ENCODE measurements around the gene MLXIP.

Gene MLXIP

GRCh38 chr12:122182887-122183587 lies 104.5 kb downstream of the MLXIP start, which contains the start of gene LRRC43:
Gene LRRC43 (plus strand): TSS chr12:122183123. CDS start chr12:122183145, 22 bp downstream.
- Histone ChIP-seq H3F3A (ENCODE audit: insufficient read depth) (no peaks in the 10 kb centered on the region), H4K20me1 (ENCODE audit: low read depth, low read length) (no peaks in the 10 kb centered on the region), H3K4me2 (ENCODE audit: low read depth, low read length, poor library complexity, severe bottlenecking) (peak within 1 kb of the TSS; percentile 15), H3K4me3 (ENCODE audit: insufficient read depth, low read length, poor library complexity, severe bottlenecking) (no peak within 1 kb of the TSS), H3K27me3 (ENCODE audit: low read length) (no peaks in the 10 kb centered on the region), H3K9me3 (ENCODE audit: insufficient read depth, low read length) (no peaks in the 10 kb centered on the region), H3K27ac (ENCODE audit: low read depth, low read length) (no peak within 1 kb of the TSS), H3K79me2 (ENCODE audit: insufficient read depth, low read length) (no peaks in the 10 kb centered on the region), H2AFZ (ENCODE audit: low read depth, low read length, severe bottlenecking) (no peak within 1 kb of the TSS), H3K9ac (ENCODE audit: low read length) (no peak within 1 kb of the TSS), H3K36me3 (ENCODE audit: low read length) (no peaks in the 10 kb centered on the region), H3K9me2 (replicated peaks; ENCODE audit: insufficient read depth, low read length) (no peaks in the 10 kb centered on the region)
- no peak for TF ChIP-seq CTCF (IDR thresholded peaks at IDR 0.05; ENCODE audit: insufficient read depth, low read length, poor library complexity, severe bottlenecking)
- TF ChIP-seq EZH2phosphoT487 (conservative IDR thresholded peaks at IDR 0.05; ENCODE audit: low read length) = no peak

GRCh38 chr12:122183588-122183940 lies 105.0 kb downstream of the MLXIP start:
- H3K9ac ChIP-seq (ENCODE audit: low read length) = no peak overlapping the region
- no peaks in the 10 kb centered on the region for H3K79me2 ChIP-seq (ENCODE audit: insufficient read depth, low read length)
- H4K20me1 ChIP-seq (ENCODE audit: low read depth, low read length) = no peaks in the 10 kb centered on the region
- no peaks in the 10 kb centered on the region for H3K9me3 ChIP-seq (ENCODE audit: insufficient read depth, low read length)
- H3K9me2 ChIP-seq (replicated peaks; ENCODE audit: insufficient read depth, low read length) = no peaks in the 10 kb centered on the region
- H3K4me2 ChIP-seq (ENCODE audit: low read depth, low read length, poor library complexity, severe bottlenecking) = no peak overlapping the region
- no peaks in the 10 kb centered on the region for H3F3A ChIP-seq (ENCODE audit: insufficient read depth)
- no peak overlapping the region for H3K4me3 ChIP-seq (ENCODE audit: insufficient read depth, low read length, poor library complexity, severe bottlenecking)
- H3K27me3 ChIP-seq (ENCODE audit: low read length) = no peaks in the 10 kb centered on the region
- no peak for TF ChIP-seq EZH2phosphoT487 (conservative IDR thresholded peaks at IDR 0.05; ENCODE audit: low read length)
- TF ChIP-seq CTCF (IDR thresholded peaks at IDR 0.05; ENCODE audit: insufficient read depth, low read length, poor library complexity, severe bottlenecking) = no peak
- H3K27ac ChIP-seq (ENCODE audit: low read depth, low read length) = no peak overlapping the region
- no peaks in the 10 kb centered on the region for H3K36me3 ChIP-seq (ENCODE audit: low read length)
- H2AFZ ChIP-seq (ENCODE audit: low read depth, low read length, severe bottlenecking) = no peak overlapping the region

- Histone ChIP-seq H3K36me3 (ENCODE audit: low read length) (no peaks in the 10 kb centered on the region), H3K9me2 (replicated peaks; ENCODE audit: insufficient read depth, low read length) (no peaks in the 10 kb centered on the region), H3K79me2 (ENCODE audit: insufficient read depth, low read length) (no peaks in the 10 kb centered on the region), H3F3A (ENCODE audit: insufficient read depth) (no peaks in the 10 kb centered on the region), H4K20me1 (ENCODE audit: low read depth, low read length) (no peaks in the 10 kb centered on the region), H3K9ac (ENCODE audit: low read length) (no peak overlapping the region), H3K9me3 (ENCODE audit: insufficient read depth, low read length) (no peaks in the 10 kb centered on the region), H3K4me2 (ENCODE audit: low read depth, low read length, poor library complexity, severe bottlenecking) (no peak overlapping the region), H2AFZ (ENCODE audit: low read depth, low read length, severe bottlenecking) (no peak overlapping the region), H3K4me3 (ENCODE audit: insufficient read depth, low read length, poor library complexity, severe bottlenecking) (no peak overlapping the region), H3K27me3 (ENCODE audit: low read length) (no peaks in the 10 kb centered on the region), H3K27ac (ENCODE audit: low read depth, low read length) (no peak overlapping the region)
- TF ChIP-seq CTCF (IDR thresholded peaks at IDR 0.05; ENCODE audit: insufficient read depth, low read length, poor library complexity, severe bottlenecking) (no peak), EZH2phosphoT487 (conservative IDR thresholded peaks at IDR 0.05; ENCODE audit: low read length) (no peak)
Measured at GRCh38 chr12:122184517-122184916, 106.0 kb downstream of the MLXIP start.
